HEK293 (cell line): Measurements from ENCODE around the gene NPW.

ENCODE experiments used
- ATF2 ChIP-seq: fragments of 450-650 bp; formaldehyde crosslinking; IDR thresholded peaks from 2 replicates; pipeline ENCODE4 v1.5.1; 2016; ENCODE audit warnings: missing biosample characterization, missing genetic modification characterization, low read depth
- ELK4 ChIP-seq: IDR thresholded peaks from 2 replicates; pipeline ENCODE4 v1.6.1; 2011; ENCODE audit warnings: mild to moderate bottlenecking, low read depth, low read length, borderline replicate concordance
- GFI1B ChIP-seq: fragments of 450-650 bp; formaldehyde crosslinking; IDR thresholded peaks from 2 replicates; pipeline ENCODE4 v1.5.1; 2016; ENCODE audit warnings: missing biosample characterization, missing genetic modification characterization
- KLF9 ChIP-seq: fragments of 450-650 bp; formaldehyde crosslinking; IDR thresholded peaks from 2 replicates; pipeline ENCODE4 v1.5.1; 2016; ENCODE audit warnings: missing biosample characterization, missing genetic modification characterization, low read depth
- SALL2 ChIP-seq: fragments of 450-650 bp; formaldehyde crosslinking; IDR thresholded peaks from 2 replicates; pipeline ENCODE4 v1.5.0; 2017; ENCODE audit warnings: missing biosample characterization, mild to moderate bottlenecking, missing genetic modification characterization, borderline replicate concordance
- SP2 ChIP-seq: fragments of 450-650 bp; formaldehyde crosslinking; IDR thresholded peaks from 2 replicates; pipeline ENCODE4 v1.5.1; 2016; ENCODE audit warnings: missing biosample characterization, missing genetic modification characterization
- TRIM28 ChIP-seq: IDR thresholded peaks from 2 replicates; pipeline ENCODE4 v1.6.1; 2011; ENCODE audit warnings: low read length, control low read depth, borderline replicate concordance
- ZFHX2 ChIP-seq: fragments of 450-650 bp; formaldehyde crosslinking; conservative IDR thresholded peaks from 2 replicates; pipeline ENCODE4 v1.5.1; 2016; ENCODE audit warnings: missing biosample characterization, missing genetic modification characterization
- ZNF114 ChIP-seq: fragments of 450-650 bp; formaldehyde crosslinking; IDR thresholded peaks from 2 replicates; pipeline ENCODE4 v1.5.0; 2017; ENCODE audit warnings: missing biosample characterization, missing genetic modification characterization
- ZNF202 ChIP-seq: fragments of 450-650 bp; formaldehyde crosslinking; IDR thresholded peaks from 2 replicates; pipeline ENCODE4 v1.5.1; 2016; ENCODE audit warnings: missing biosample characterization, missing genetic modification characterization, borderline replicate concordance
- ZNF221 ChIP-seq: fragments of 450-650 bp; formaldehyde crosslinking; IDR thresholded peaks from 2 replicates; pipeline ENCODE4 v1.5.1; 2017; ENCODE audit warnings: missing biosample characterization, missing genetic modification characterization, borderline replicate concordance
- ZNF24 ChIP-seq: fragments of 450-650 bp; formaldehyde crosslinking; IDR thresholded peaks from 2 replicates; pipeline ENCODE4 v1.5.1; 2016; ENCODE audit warnings: missing biosample characterization, missing genetic modification characterization
- ZNF266 ChIP-seq: fragments of 450-650 bp; formaldehyde crosslinking; IDR thresholded peaks from 2 replicates; pipeline ENCODE4 v1.5.1; 2016; ENCODE audit warnings: missing biosample characterization, missing genetic modification characterization, low read depth
- ZNF274 ChIP-seq, 2 experiments: fragments of 200-500 bp in 1 of 2; fragments of 450-650 bp in 1 of 2; sonication (Bioruptor generic) in 1 of 2; formaldehyde crosslinking in 1 of 2; IDR thresholded peaks; 2 replicates each; pipeline versions ENCODE4 v1.5.1 to v1.6.1; 2014 to 2016; ENCODE audit warnings: borderline replicate concordance in 1 of 2, inconsistent platforms in 1 of 2, low read length in 1 of 2, missing biosample characterization in 1 of 2, missing genetic modification characterization in 1 of 2
- ZNF324 ChIP-seq: fragments of 450-650 bp; formaldehyde crosslinking; IDR thresholded peaks from 2 replicates; pipeline ENCODE4 v1.5.1; 2016; ENCODE audit warnings: missing biosample characterization, missing genetic modification characterization
- ZNF362 ChIP-seq: fragments of 450-650 bp; formaldehyde crosslinking; IDR thresholded peaks from 2 replicates; pipeline ENCODE4 v1.5.1; 2016; ENCODE audit warnings: missing biosample characterization, missing genetic modification characterization
- ZNF518A ChIP-seq: fragments of 450-650 bp; formaldehyde crosslinking; conservative IDR thresholded peaks from 2 replicates; pipeline ENCODE4 v1.5.1; 2016; ENCODE audit warnings: low read depth, missing biosample characterization, missing genetic modification characterization
- ZNF585B ChIP-seq: fragments of 450-650 bp; formaldehyde crosslinking; IDR thresholded peaks from 2 replicates; pipeline ENCODE4 v1.5.1; 2016; ENCODE audit warnings: missing biosample characterization, missing genetic modification characterization
- ZNF600 ChIP-seq: fragments of 450-650 bp; formaldehyde crosslinking; IDR thresholded peaks from 2 replicates; pipeline ENCODE4 v1.5.1; 2016; ENCODE audit warnings: missing biosample characterization, missing genetic modification characterization
- ZNF610 ChIP-seq: fragments of 450-650 bp; formaldehyde crosslinking; IDR thresholded peaks from 2 replicates; pipeline ENCODE4 v1.5.1; 2016; ENCODE audit warnings: missing biosample characterization, missing genetic modification characterization, borderline replicate concordance
- ZSCAN30 ChIP-seq: fragments of 450-650 bp; IDR thresholded peaks from 2 replicates; pipeline ENCODE4 v1.5.1; 2018; ENCODE audit warnings: missing biosample characterization, mild to moderate bottlenecking, missing genetic modification characterization, moderate library complexity
- ZXDB ChIP-seq: fragments of 450-650 bp; formaldehyde crosslinking; IDR thresholded peaks from 2 replicates; pipeline ENCODE4 v1.5.1; 2016; ENCODE audit warnings: missing biosample characterization, missing genetic modification characterization
- TF ChIP-seq, protein P1 (sequence below): sonication (generic); formaldehyde crosslinking; IDR thresholded peaks from 2 replicates; pipeline ENCODE4 v1.8.1; 2022; ENCODE audit warnings: mild to moderate bottlenecking, moderate library complexity, missing genetic modification reagents
- TF ChIP-seq, protein P2 (sequence below): fragments of 450-650 bp; formaldehyde crosslinking; IDR thresholded peaks from 2 replicates; pipeline ENCODE4 v1.5.1; 2016; ENCODE audit warnings: missing biosample characterization, missing genetic modification characterization, borderline replicate concordance

NPW gene

GRCh38 chr16:1990351-1991134, 29.0 kb upstream of the NPW start (continued):
- TF ChIP-seq ATF2 (tag by site-specific recombination) (peak; percentile 95), SALL2 (tag by site-specific recombination) (no peak), GFI1B (tag by site-specific recombination) (no peak), ZNF610 (tag by site-specific recombination) (no peak), KLF9 (peak; percentile 90), ZNF518A (tag by site-specific recombination) (no peak), ZNF324 (tag by site-specific recombination) (no peak), ZNF600 (peak; percentile 81), ZFHX2 (tag by site-specific recombination) (peak; percentile 85), SP2 (tag by site-specific recombination) (peak; percentile 42), ZSCAN30 (tag by site-specific recombination) (no peak), ZNF266 (tag by site-specific recombination) (no peak), ZNF362 (no peak), ZNF585B (no peak), ELK4 (no peak), TRIM28 (no peak), ZNF114 (no peak), ZNF274 (IDR thresholded peaks at IDR 0.05; ENCODE audit: low read length) (no peak), ZNF274 (tag by site-specific recombination; IDR thresholded peaks at IDR 0.05; ENCODE audit: borderline replicate concordance) (no peak), ZXDB (tag by site-specific recombination) (peak; percentile 53; the same call in 1 of the 2 replicates), ZNF24 (tag by site-specific recombination) (peak; percentile 28; the same call in 1 of the 2 replicates), ZNF202 (no peak), ZNF221 (no peak)
- TF ChIP-seq, protein P1, sequence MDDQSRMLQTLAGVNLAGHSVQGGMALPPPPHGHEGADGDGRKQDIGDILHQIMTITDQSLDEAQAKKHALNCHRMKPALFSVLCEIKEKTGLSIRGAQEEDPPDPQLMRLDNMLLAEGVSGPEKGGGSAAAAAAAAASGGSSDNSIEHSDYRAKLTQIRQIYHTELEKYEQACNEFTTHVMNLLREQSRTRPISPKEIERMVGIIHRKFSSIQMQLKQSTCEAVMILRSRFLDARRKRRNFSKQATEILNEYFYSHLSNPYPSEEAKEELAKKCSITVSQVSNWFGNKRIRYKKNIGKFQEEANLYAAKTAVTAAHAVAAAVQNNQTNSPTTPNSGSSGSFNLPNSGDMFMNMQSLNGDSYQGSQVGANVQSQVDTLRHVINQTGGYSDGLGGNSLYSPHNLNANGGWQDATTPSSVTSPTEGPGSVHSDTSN (CRISPR knock-in tag), result 0 out of 2 replicates have a peak, but pooled peaks have one; percentile 43
- TF ChIP-seq, protein P2, sequence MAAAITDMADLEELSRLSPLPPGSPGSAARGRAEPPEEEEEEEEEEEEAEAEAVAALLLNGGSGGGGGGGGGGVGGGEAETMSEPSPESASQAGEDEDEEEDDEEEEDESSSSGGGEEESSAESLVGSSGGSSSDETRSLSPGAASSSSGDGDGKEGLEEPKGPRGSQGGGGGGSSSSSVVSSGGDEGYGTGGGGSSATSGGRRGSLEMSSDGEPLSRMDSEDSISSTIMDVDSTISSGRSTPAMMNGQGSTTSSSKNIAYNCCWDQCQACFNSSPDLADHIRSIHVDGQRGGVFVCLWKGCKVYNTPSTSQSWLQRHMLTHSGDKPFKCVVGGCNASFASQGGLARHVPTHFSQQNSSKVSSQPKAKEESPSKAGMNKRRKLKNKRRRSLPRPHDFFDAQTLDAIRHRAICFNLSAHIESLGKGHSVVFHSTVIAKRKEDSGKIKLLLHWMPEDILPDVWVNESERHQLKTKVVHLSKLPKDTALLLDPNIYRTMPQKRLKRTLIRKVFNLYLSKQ (tag by site-specific recombination), result no peak
